Astrocyte (in vitro differentiated cells and primary cell): ENCODE measurements around the gene RPS28.

Source experiments
- EZH2 ChIP-seq: IDR thresholded peaks from 2 replicates; pipeline ENCODE4 v1.6.1; 2012; ENCODE audit warnings: mild to moderate bottlenecking, low read length, inconsistent platforms; ENCODE audit not compliant: insufficient read depth
- TF ChIP-seq, protein P1 (sequence below): IDR thresholded peaks from 2 replicates; pipeline ENCODE4 v1.5.1; 2011; ENCODE audit warnings: low read depth, mild to moderate bottlenecking, inconsistent platforms, low read length, moderate library complexity; ENCODE audit not compliant: insufficient read depth

DNA sequence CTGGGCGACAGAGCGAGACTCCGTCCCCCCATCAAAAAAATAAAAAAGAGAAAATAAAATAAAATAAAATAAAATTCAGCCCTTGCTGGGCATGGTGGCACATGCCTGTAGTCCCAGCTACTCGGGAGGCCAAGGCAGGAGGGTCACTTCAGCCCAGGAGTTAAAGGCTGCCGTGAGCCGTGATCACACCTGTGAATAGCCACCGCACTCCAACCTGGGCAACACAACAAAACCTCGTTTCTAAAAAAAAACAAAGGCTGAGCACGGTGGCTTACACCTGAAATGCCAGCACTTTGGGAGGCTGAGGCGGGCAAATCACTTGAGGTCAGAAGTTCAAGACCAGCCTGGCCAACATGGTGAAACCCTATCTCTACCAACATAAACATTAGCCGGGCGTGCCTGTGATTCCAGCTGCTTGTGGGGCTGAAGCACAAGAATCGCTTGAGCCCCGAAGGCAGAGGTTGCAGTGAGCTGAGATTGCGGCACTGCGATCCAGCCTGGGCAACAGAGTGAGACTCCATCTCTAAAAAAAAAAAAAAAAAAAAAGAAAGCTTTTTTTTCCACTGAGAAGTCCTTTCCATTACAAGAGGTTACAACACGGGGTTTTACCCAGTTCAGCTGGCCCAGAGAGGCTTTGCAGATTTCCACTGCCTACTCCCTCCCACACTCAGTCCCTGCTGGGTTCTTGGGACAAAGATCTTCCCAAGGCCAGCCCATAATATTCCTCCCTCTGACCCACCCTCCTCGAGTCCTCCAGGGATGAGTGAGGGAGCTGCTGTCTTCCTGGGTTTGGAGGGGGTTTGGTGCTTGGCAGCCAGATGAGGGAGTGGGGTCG, 49.1 kb downstream of the RPS28 start:
- TF ChIP-seq, protein P1, sequence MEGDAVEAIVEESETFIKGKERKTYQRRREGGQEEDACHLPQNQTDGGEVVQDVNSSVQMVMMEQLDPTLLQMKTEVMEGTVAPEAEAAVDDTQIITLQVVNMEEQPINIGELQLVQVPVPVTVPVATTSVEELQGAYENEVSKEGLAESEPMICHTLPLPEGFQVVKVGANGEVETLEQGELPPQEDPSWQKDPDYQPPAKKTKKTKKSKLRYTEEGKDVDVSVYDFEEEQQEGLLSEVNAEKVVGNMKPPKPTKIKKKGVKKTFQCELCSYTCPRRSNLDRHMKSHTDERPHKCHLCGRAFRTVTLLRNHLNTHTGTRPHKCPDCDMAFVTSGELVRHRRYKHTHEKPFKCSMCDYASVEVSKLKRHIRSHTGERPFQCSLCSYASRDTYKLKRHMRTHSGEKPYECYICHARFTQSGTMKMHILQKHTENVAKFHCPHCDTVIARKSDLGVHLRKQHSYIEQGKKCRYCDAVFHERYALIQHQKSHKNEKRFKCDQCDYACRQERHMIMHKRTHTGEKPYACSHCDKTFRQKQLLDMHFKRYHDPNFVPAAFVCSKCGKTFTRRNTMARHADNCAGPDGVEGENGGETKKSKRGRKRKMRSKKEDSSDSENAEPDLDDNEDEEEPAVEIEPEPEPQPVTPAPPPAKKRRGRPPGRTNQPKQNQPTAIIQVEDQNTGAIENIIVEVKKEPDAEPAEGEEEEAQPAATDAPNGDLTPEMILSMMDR: no peak
- TF ChIP-seq EZH2: no peak
